ENCODE measurements around the gene KIFC3. TPM values are rescaled to one million over a fixed set of nuclear protein-coding genes. Genes with fewer than 3 reads are reported as not detected.

The KIFC3 gene
- total and polyA plus RNA-seq, 2 donors (not counting 1 experiment from before 2014, with no cell fraction given): 13.8 to 44.9 TPM

DNA sequence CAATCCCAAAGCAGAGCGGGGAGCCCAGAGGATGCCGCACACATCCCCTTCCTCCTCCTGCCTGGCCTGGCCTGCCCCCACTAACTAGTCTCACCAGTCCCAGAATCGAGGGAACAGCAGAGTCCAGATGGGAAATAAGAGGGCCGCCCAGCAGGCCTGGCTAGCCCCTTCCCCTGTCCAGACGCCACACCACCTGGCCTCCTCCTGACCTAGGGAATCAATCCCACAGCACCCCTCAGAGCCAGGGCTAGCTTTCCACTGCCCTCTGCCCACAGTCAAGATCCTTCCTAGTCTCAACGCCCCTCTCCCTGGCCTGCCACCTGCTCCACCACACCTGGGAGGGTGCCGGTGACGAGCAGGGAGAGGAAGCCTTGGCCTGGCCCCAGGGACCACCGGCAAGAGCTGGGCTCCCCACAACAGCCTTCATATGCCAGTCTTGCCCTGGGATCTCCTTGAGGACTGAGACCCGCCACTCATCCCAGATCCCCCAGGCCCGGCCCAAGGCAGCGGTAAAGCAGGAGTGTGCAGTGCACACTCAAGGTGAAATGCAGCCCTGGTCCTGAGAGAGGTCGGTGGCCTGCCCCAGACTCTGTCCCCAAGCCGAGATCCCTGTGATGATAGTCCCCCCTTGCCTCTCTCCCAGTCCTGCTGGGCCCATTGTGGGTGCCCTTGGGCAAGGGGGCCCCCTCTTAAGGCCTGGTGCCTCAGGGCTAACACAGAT, 38.8 kb downstream of the KIFC3 start:
- no peak overlapping the region for H3K9ac ChIP-seq (ENCODE audit: insufficient read depth, low read length)
- no peaks in the 10 kb centered on the region for H4K20me1 ChIP-seq (ENCODE audit: control insufficient read depth, extremely low read depth, insufficient read depth, low read length)
- no peaks in the 10 kb centered on the region for H3K27me3 ChIP-seq (ENCODE audit: control insufficient read depth, insufficient read depth, low read length)
- peaks cover 7% of the 10 kb centered on the region for H3K4me1 ChIP-seq (ENCODE audit: control insufficient read depth, extremely low read depth, insufficient read depth, low read length)
- no peak overlapping the region for H2AFZ ChIP-seq (ENCODE audit: low read length)
- H3K4me2 ChIP-seq (ENCODE audit: extremely low read depth, insufficient read depth, low read length): no peak overlapping the region
- no peaks in the 10 kb centered on the region for H3K79me2 ChIP-seq (ENCODE audit: control insufficient read depth, insufficient read depth, low read length)
- DNase-seq (ENCODE audit: low read depth in 2 of 2): no peak
- H3K36me3 ChIP-seq (ENCODE audit: control insufficient read depth, insufficient read depth, low read length): peaks cover 19% of the 10 kb centered on the region
- TF ChIP-seq, protein P1, sequence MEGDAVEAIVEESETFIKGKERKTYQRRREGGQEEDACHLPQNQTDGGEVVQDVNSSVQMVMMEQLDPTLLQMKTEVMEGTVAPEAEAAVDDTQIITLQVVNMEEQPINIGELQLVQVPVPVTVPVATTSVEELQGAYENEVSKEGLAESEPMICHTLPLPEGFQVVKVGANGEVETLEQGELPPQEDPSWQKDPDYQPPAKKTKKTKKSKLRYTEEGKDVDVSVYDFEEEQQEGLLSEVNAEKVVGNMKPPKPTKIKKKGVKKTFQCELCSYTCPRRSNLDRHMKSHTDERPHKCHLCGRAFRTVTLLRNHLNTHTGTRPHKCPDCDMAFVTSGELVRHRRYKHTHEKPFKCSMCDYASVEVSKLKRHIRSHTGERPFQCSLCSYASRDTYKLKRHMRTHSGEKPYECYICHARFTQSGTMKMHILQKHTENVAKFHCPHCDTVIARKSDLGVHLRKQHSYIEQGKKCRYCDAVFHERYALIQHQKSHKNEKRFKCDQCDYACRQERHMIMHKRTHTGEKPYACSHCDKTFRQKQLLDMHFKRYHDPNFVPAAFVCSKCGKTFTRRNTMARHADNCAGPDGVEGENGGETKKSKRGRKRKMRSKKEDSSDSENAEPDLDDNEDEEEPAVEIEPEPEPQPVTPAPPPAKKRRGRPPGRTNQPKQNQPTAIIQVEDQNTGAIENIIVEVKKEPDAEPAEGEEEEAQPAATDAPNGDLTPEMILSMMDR (conservative IDR thresholded peaks at IDR 0.05 in 1 of 2, IDR thresholded peaks at IDR 0.05 in 1 of 2; ENCODE audit: low read depth in 1 of 2, low read length in 2 of 2): no peak
- TF ChIP-seq EZH2 (IDR thresholded peaks at IDR 0.05; ENCODE audit: low read length, missing control alignments): no peak
- no peaks in the 10 kb centered on the region for H3K9me3 ChIP-seq (ENCODE audit: control insufficient read depth, insufficient read depth, low read depth, low read length)
- H3K4me3 ChIP-seq (replicated peaks in 1 of 4; ENCODE audit: control extremely low read depth in 1 of 4, insufficient read depth in 1 of 4, low read depth in 3 of 4, low read length in 4 of 4): no peak overlapping the region
- peak overlapping the region; percentile 43 for H3K27ac ChIP-seq (ENCODE audit: insufficient read depth, low read length)

DNA sequence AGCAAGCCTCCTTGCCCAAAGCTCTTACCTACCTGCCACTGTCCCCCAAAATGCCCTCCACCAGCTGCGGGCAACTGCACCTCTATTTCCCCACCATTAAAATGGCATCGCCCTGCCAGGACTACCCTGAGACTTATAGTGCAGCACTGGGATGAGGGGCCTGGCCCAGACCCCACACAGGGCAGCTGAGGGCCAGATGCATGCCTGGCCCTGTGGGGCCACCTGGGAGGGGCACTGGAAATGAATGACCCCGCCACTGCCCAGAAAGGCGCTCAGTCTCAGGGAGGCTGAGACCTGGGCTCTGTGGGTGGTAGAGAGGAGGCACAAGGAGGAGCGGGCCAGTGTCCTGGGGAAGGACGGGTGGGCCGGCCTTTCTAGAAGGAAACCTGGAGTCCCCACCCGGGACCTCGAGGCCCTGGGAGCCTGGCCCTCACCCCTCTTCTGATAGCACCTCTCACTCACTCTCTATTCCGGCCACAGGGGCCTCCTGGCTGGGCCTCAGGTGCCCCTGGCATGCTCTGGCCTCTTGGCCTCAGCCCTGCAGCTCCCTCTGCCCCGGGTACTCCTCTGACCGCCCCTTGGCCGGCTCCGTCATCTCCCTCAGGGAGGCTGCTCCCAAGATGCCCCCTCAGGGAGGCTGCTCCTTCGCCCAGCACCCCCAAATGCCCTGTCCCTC, 39.8 kb downstream of the KIFC3 start:
- H2AFZ ChIP-seq (ENCODE audit: low read length): no peak overlapping the region
- peaks cover 19% of the 10 kb centered on the region for H3K36me3 ChIP-seq (ENCODE audit: control insufficient read depth, insufficient read depth, low read length)
- H3K9me3 ChIP-seq (ENCODE audit: control insufficient read depth, insufficient read depth, low read depth, low read length): no peaks in the 10 kb centered on the region
- no peaks in the 10 kb centered on the region for H4K20me1 ChIP-seq (ENCODE audit: control insufficient read depth, extremely low read depth, insufficient read depth, low read length)
- no peak overlapping the region for H3K4me2 ChIP-seq (ENCODE audit: extremely low read depth, insufficient read depth, low read length)
- no peak overlapping the region for H3K4me3 ChIP-seq (replicated peaks in 1 of 4; ENCODE audit: control extremely low read depth in 1 of 4, insufficient read depth in 1 of 4, low read depth in 3 of 4, low read length in 4 of 4)
- H3K79me2 ChIP-seq (ENCODE audit: control insufficient read depth, insufficient read depth, low read length): no peaks in the 10 kb centered on the region
- H3K9ac ChIP-seq (ENCODE audit: insufficient read depth, low read length): peak overlapping the region; percentile 2
- TF ChIP-seq, protein P1 (conservative IDR thresholded peaks at IDR 0.05 in 1 of 2, IDR thresholded peaks at IDR 0.05 in 1 of 2; ENCODE audit: low read depth in 1 of 2, low read length in 2 of 2): no peak
- no peak for TF ChIP-seq EZH2 (IDR thresholded peaks at IDR 0.05; ENCODE audit: low read length, missing control alignments)
- H3K27me3 ChIP-seq (ENCODE audit: control insufficient read depth, insufficient read depth, low read length): no peaks in the 10 kb centered on the region
- peaks cover 7% of the 10 kb centered on the region for H3K4me1 ChIP-seq (ENCODE audit: control insufficient read depth, extremely low read depth, insufficient read depth, low read length)
- no peak overlapping the region for H3K27ac ChIP-seq (ENCODE audit: insufficient read depth, low read length)
- DNase-seq (ENCODE audit: low read depth in 2 of 2): no peak

DNA sequence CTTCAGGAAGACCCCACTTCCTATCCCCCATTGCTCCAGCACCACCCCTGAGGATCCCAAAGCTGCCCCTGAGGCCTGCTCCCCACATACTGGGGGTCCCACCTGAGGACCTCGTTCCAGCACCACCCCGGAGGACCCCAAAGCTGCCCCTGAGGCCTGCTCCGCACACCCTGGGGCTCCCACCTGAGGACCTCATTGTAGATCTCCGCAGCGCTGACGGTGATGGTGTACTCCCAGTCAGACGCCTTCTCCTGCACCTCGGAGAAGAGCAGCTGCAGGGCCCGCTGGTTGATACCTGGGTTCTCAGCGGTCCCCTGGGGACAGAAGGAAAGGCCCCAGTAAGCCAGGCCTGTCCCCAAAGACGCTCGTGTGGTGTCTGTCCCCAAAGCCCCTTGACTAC, 40.3 kb downstream of the KIFC3 start:
- H4K20me1 ChIP-seq (ENCODE audit: control insufficient read depth, extremely low read depth, insufficient read depth, low read length): no peaks in the 10 kb centered on the region
- no peak for DNase-seq (ENCODE audit: low read depth in 2 of 2)
- H3K9ac ChIP-seq (ENCODE audit: insufficient read depth, low read length): no peak overlapping the region
- H3K79me2 ChIP-seq (ENCODE audit: control insufficient read depth, insufficient read depth, low read length): no peaks in the 10 kb centered on the region
- H3K9me3 ChIP-seq (ENCODE audit: control insufficient read depth, insufficient read depth, low read depth, low read length): no peaks in the 10 kb centered on the region
- H3K4me2 ChIP-seq (ENCODE audit: extremely low read depth, insufficient read depth, low read length): no peak overlapping the region
- peaks cover 19% of the 10 kb centered on the region for H3K36me3 ChIP-seq (ENCODE audit: control insufficient read depth, insufficient read depth, low read length)
- H3K27me3 ChIP-seq (ENCODE audit: control insufficient read depth, insufficient read depth, low read length): no peaks in the 10 kb centered on the region
- TF ChIP-seq EZH2 (IDR thresholded peaks at IDR 0.05; ENCODE audit: low read length, missing control alignments): no peak
- TF ChIP-seq, protein P1 (conservative IDR thresholded peaks at IDR 0.05 in 1 of 2, IDR thresholded peaks at IDR 0.05 in 1 of 2; ENCODE audit: low read depth in 1 of 2, low read length in 2 of 2): no peak
- no peak overlapping the region for H2AFZ ChIP-seq (ENCODE audit: low read length)
- no peak overlapping the region for H3K4me3 ChIP-seq (replicated peaks in 1 of 4; ENCODE audit: control extremely low read depth in 1 of 4, insufficient read depth in 1 of 4, low read depth in 3 of 4, low read length in 4 of 4)
- H3K27ac ChIP-seq (ENCODE audit: insufficient read depth, low read length): no peak overlapping the region
- peaks cover 7% of the 10 kb centered on the region for H3K4me1 ChIP-seq (ENCODE audit: control insufficient read depth, extremely low read depth, insufficient read depth, low read length)
